BLaER1 treated with 17β-estradiol and CSF1 and Interleukin-3, amounts not matched to agents 10 nM and 100 nM (cell line): ENCODE data around the gene ARFRP1.

Experiments used
- H3K27ac ChIP-seq, 11 experiments: shearing (Covaris generic); formaldehyde crosslinking; 2 replicates each; pipeline ENCODE4 v1.8.1; 2022
- H3K27me3 ChIP-seq, 11 experiments: shearing (Covaris generic); formaldehyde crosslinking; 2 replicates each; pipeline ENCODE4 v1.8.1; 2022
- H3K36me3 ChIP-seq, 11 experiments: shearing (Covaris generic); formaldehyde crosslinking; 2 replicates each; pipeline ENCODE4 v1.8.1; 2022
- H3K4me1 ChIP-seq, 10 experiments: shearing (Covaris generic); formaldehyde crosslinking; 2 replicates each; pipeline ENCODE4 v1.8.1; 2022
- H3K4me2 ChIP-seq, 11 experiments: shearing (Covaris generic); formaldehyde crosslinking; 2 replicates each; pipeline ENCODE4 v1.8.1; 2022
- H3K4me3 ChIP-seq, 10 experiments: shearing (Covaris generic); formaldehyde crosslinking; 2 replicates each; pipeline ENCODE4 v1.8.1; 2022
- H3K9ac ChIP-seq, 11 experiments: shearing (Covaris generic); formaldehyde crosslinking; 2 replicates each; pipeline ENCODE4 v1.8.1; 2022
- H3K9me3 ChIP-seq, 11 experiments: shearing (Covaris generic); formaldehyde crosslinking; replicated peaks in 1 of 11; 2 replicates each; pipeline ENCODE4 v1.8.1; 2022
- H4K20me1 ChIP-seq, 11 experiments: shearing (Covaris generic); formaldehyde crosslinking; 2 replicates each; pipeline ENCODE4 v1.8.1; 2022
- Cebpa-rat ChIP-seq, 11 experiments: shearing (Covaris generic); IDR thresholded peaks; 2 replicates each; pipeline ENCODE4 v1.8.1; 2022

Gene ARFRP1

DNA sequence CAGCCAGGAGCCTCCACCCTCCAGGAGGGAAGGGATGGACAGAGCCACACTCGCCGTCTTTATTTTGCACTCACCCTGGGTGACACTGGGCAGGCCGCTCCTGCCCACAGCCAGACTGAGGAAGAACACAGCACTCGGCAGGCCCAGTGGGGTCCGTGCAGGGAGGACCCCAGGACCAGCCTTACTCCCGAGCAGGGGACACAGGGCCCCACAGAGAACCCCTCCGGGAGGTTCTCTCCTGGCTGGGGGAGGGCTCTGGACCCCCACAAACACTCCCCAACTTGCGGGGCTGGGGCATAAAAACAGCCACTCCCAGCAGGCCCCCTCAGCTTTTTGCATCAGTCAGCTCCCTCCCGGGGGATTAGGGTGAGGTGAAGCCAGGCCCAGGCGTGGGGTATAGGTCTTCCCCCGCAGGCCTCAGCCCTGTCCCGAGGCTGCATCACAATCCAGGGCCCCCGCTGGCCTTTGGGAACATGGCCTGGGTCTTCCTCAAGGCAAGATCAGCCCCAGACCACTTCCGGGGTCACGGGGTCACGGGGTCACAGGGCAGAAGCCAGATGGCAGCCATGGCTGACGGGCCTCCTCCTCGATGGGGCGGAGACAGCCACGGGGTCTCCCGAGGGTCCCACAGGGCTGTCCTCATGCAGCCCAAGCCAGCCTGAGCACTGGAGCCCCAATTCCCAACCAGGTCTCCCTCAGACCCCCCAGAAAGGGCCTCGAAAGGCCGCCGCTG, 8.1 kb downstream of the ARFRP1 start:
- peak overlapping the region in 3 of 11 experiments; percentile 7 to 42 (median 14); a peak in 7 of 22 replicates for H3K27ac ChIP-seq
- peak overlapping the region in 10 of 11 experiments; percentile 1 to 61 (median 34); a peak in 14 of 22 replicates for H3K9ac ChIP-seq
- H3K27me3 ChIP-seq, result no peaks in the 10 kb centered on the region
- H3K4me1 ChIP-seq, result peaks cover 47 to 56% (median 52%) of the 10 kb centered on the region in 10 experiments
- no peaks in the 10 kb centered on the region for H3K9me3 ChIP-seq
- H3K36me3 ChIP-seq, result peaks cover 11 to 49% (median 22%) of the 10 kb centered on the region in 11 experiments
- peak overlapping the region; percentile 10 to 50 (median 37); a peak in 18 of 22 replicates for H3K4me2 ChIP-seq
- peaks cover 27 to 100% (median 85%) of the 10 kb centered on the region in 11 experiments for H4K20me1 ChIP-seq
- TF ChIP-seq Cebpa-rat (IDR thresholded peaks at IDR 0.05), result no peak
- H3K4me3 ChIP-seq, result no peak overlapping the region

DNA sequence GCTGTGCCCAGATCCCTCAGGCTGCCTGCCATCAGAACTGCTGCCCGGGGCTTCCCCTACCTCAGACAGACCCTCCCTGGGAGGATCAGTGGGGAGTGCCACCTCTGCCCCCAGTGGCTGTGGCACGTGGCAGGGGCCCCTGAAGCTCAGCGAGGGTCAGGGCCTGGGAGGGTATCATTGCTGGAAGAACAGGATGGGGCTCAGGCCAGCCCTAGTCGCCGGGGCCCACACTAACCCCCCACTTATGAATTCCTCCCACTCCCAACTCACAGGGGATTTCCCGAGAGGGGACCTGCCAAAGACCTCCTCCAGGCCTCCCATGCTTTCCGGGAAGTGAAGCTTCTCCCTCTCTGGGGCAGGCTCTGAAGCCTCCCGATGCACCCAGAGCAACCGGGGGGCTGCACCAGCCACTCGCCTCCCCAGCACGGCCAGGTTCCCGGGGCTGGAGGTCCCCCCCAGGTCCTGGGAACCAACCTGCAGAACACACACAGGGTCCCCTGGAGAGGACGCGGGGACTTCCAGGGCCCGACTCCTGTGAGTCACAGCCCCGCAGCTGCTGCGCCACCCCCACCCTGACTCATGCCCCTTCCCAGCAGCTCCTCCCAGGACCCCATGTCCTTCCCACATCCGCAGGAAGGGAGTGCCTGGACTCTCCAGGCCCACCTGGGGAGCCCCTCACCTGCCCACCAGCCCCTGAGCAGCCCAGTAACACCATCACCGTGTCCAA, 8.9 kb downstream of the ARFRP1 start:
- peak overlapping the region in 10 of 11 experiments; percentile 10 to 97 (median 40); a peak in 13 of 22 replicates for H3K4me2 ChIP-seq
- H4K20me1 ChIP-seq, result peaks cover 27 to 96% (median 78%) of the 10 kb centered on the region in 11 experiments
- H3K36me3 ChIP-seq, result peaks cover 4 to 49% (median 19%) of the 10 kb centered on the region in 11 experiments; a peak in 21 of 22 replicates
- no peak for TF ChIP-seq Cebpa-rat (IDR thresholded peaks at IDR 0.05)
- no peaks in the 10 kb centered on the region for H3K27me3 ChIP-seq
- H3K4me3 ChIP-seq, result no peak overlapping the region
- H3K9ac ChIP-seq, result peak overlapping the region in 8 of 11 experiments; percentile 1 to 58 (median 28); a peak in 6 of 22 replicates
- H3K27ac ChIP-seq, result peak overlapping the region in 4 of 11 experiments; percentile 7 to 42 (median 16); a peak in 6 of 22 replicates
- H3K4me1 ChIP-seq, result peaks cover 47 to 56% (median 52%) of the 10 kb centered on the region in 10 experiments
- no peaks in the 10 kb centered on the region for H3K9me3 ChIP-seq

DNA sequence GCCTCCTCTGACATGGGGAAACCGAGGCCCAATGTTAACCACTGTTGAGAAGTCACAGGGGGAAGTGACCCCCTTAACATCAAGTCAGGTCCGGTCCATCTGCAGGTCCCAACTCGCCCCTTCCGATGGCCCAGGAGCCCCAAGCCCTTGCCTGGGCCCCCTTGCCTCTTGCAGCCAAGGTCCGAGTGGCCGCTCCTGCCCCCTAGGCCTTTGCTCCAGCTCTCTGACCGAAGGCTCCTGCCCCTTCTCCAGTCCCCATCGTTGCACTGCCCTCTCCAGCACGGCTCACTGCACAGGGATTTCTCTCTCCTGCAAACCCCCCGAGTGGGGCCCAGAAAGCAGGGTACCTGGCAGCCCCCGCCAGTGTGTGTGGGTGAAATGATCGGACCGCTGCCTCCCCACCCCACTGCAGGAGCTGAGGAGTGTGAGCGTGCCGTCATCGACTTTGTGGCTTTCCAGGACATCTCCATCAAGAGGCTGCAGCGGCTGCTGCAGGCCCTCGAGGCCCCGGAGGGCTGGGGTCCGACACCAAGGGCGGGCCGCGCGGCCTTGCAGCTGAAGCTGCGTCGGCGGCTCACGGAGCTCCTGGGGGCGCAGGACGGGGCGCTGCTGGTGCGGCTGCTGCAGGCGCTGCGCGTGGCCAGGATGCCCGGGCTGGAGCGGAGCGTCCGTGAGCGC, 9.8 kb downstream of the ARFRP1 start:
- Histone ChIP-seq H3K27ac (no peak overlapping the region), H3K9ac (peak overlapping the region in 2 of 11 experiments; percentile 65 to 75; a peak in 3 of 22 replicates)

DNA sequence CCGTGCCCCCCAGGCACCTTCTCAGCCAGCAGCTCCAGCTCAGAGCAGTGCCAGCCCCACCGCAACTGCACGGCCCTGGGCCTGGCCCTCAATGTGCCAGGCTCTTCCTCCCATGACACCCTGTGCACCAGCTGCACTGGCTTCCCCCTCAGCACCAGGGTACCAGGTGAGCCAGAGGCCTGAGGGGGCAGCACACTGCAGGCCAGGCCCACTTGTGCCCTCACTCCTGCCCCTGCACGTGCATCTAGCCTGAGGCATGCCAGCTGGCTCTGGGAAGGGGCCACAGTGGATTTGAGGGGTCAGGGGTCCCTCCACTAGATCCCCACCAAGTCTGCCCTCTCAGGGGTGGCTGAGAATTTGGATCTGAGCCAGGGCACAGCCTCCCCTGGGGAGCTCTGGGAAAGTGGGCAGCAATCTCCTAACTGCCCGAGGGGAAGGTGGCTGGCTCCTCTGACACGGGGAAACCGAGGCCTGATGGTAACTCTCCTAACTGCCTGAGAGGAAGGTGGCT, 10.4 kb downstream of the ARFRP1 start:
- peak overlapping the region in 8 of 10 experiments; percentile 34 to 64 (median 46); a peak in 13 of 20 replicates for H3K4me3 ChIP-seq

More for the DNA sequence above, 9.8 kb downstream of the ARFRP1 start:
- Histone ChIP-seq H3K4me2 (peak overlapping the region; percentile 89 to 99 (median 97)), H3K4me3 (no peak overlapping the region), H4K20me1 (peaks cover 27 to 88% (median 70%) of the 10 kb centered on the region in 11 experiments), H3K36me3 (peaks cover 0 to 41% (median 12%) of the 10 kb centered on the region in 11 experiments; a peak in 14 of 22 replicates), H3K9me3 (no peaks in the 10 kb centered on the region), H3K4me1 (peaks cover 47 to 56% (median 52%) of the 10 kb centered on the region in 10 experiments), H3K27me3 (no peaks in the 10 kb centered on the region)
- no peak for TF ChIP-seq Cebpa-rat (IDR thresholded peaks at IDR 0.05)

DNA sequence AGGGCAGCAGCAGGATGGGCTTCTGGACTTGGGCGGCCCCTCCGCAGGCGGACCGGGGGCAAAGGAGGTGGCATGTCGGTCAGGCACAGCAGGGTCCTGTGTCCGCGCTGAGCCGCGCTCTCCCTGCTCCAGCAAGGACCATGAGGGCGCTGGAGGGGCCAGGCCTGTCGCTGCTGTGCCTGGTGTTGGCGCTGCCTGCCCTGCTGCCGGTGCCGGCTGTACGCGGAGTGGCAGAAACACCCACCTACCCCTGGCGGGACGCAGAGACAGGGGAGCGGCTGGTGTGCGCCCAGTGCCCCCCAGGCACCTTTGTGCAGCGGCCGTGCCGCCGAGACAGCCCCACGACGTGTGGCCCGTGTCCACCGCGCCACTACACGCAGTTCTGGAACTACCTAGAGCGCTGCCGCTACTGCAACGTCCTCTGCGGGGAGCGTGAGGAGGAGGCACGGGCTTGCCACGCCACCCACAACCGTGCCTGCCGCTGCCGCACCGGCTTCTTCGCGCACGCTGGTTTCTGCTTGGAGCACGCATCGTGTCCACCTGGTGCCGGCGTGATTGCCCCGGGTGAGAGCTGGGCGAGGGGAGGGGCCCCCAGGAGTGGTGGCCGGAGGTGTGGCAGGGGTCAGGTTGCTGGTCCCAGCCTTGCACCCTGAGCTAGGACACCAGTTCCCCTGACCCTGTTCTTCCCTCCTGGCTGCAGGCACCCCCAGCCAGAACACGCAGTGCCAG, 11.0 kb downstream of the ARFRP1 start, which contains the start of gene TNFRSF6B:
Gene TNFRSF6B, plus strand, starts transcription at position 25 of the 729 bp plus-strand sequence. Its CDS starts 116 bp downstream, at position 141.
- Histone ChIP-seq H3K4me2 (peak within 1 kb of the TSS; percentile 89 to 99 (median 97)), H3K27me3 (no peaks in the 10 kb centered on the region), H3K4me3 (peak within 1 kb of the TSS; percentile 34 to 64 (median 46); a peak in 18 of 20 replicates), H3K9me3 (no peaks in the 10 kb centered on the region), H4K20me1 (peaks cover 27 to 88% (median 71%) of the 10 kb centered on the region in 11 experiments), H3K36me3 (peaks cover 0 to 36% (median 10%) of the 10 kb centered on the region in 11 experiments; a peak in 11 of 22 replicates), H3K4me1 (peaks cover 52 to 64% (median 59%) of the 10 kb centered on the region in 10 experiments), H3K27ac (peak within 1 kb of the TSS in 9 of 11 experiments; percentile 11 to 61 (median 53); a peak in 16 of 22 replicates), H3K9ac (peak within 1 kb of the TSS; percentile 47 to 75 (median 67))
- TF ChIP-seq Cebpa-rat (IDR thresholded peaks at IDR 0.05), result no peak

More for the DNA sequence above, 10.4 kb downstream of the ARFRP1 start:
- peak overlapping the region; percentile 47 to 75 (median 67); a peak in 21 of 22 replicates for H3K9ac ChIP-seq
- no peak for TF ChIP-seq Cebpa-rat (IDR thresholded peaks at IDR 0.05)
- peaks cover 0 to 36% (median 10%) of the 10 kb centered on the region in 11 experiments; a peak in 12 of 22 replicates for H3K36me3 ChIP-seq
- no peaks in the 10 kb centered on the region for H3K27me3 ChIP-seq
- H3K9me3 ChIP-seq, result no peaks in the 10 kb centered on the region
- peaks cover 27 to 88% (median 70%) of the 10 kb centered on the region in 11 experiments for H4K20me1 ChIP-seq
- H3K27ac ChIP-seq, result peak overlapping the region in 1 of 11 experiments; percentile 61; a peak in 3 of 22 replicates
- H3K4me2 ChIP-seq, result peak overlapping the region; percentile 89 to 99 (median 97)
- peaks cover 47 to 58% (median 52%) of the 10 kb centered on the region in 10 experiments for H3K4me1 ChIP-seq

DNA sequence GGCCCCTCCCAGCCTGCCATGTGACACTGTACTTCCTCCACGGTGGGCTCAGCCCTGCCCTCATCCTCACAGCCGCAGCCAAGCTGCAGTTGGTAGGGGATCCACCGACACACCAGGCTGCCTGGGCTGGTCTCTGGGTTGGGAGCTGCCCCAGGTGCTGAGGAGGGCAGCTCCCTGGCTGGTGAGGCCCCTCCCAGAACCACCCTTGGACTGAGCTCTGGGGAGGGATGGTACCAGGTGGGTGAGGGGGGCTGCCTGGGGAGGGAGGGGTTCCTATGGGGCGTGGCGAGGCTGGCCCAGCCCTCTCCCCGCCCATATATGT, 11.5 kb downstream of the ARFRP1 start:
- Histone ChIP-seq H3K4me1 (peaks cover 57 to 69% (median 64%) of the 10 kb centered on the region in 10 experiments), H3K9me3 (no peaks in the 10 kb centered on the region), H3K27me3 (no peaks in the 10 kb centered on the region), H3K27ac (peak overlapping the region in 8 of 11 experiments; percentile 11 to 61 (median 55); a peak in 15 of 22 replicates), H3K9ac (peak overlapping the region; percentile 47 to 75 (median 67)), H3K4me3 (peak overlapping the region; percentile 34 to 64 (median 46); a peak in 12 of 20 replicates), H3K36me3 (peaks cover 0 to 36% (median 10%) of the 10 kb centered on the region in 11 experiments; a peak in 11 of 22 replicates), H3K4me2 (peak overlapping the region; percentile 89 to 99 (median 97)), H4K20me1 (peaks cover 27 to 88% (median 71%) of the 10 kb centered on the region in 11 experiments)
- TF ChIP-seq Cebpa-rat (IDR thresholded peaks at IDR 0.05), result no peak
